Measurements from ENCODE around the gene LIPH. TPM values are rescaled to one million over a fixed set of nuclear protein-coding genes. Genes with fewer than 3 reads are reported as not detected.
A peak's percentile ranks its signal among the peaks of the same experiment; 100 is the strongest.
"Not testable (repeated sequence)": the region's sequence is repeated elsewhere in the genome, so short reads cannot be mapped to it uniquely, and the experiment has no call there.

Gene LIPH
- polyA plus RNA-seq (ENCODE audit: insufficient read length in 12 of 12) = 10 to 100 TPM in 1 of 12 donors, 1 to 10 TPM in 3, under 1 TPM in 7, not detected in 1; 0.10 to 11.9 (median 0.36) TPM
- long read RNA-seq, donor 1, full-length matches to known transcripts = 3 of 10 reads
- long read RNA-seq, donor 1, partial matches to known transcripts = 7 of 10 reads
- long read RNA-seq, donor 1, other reads (novel, unspliced or antisense) = 0 of 10 reads
- long read RNA-seq, donor 2 = 0 reads
- long read RNA-seq, donor 3 = 0 reads
- long read RNA-seq, donor 4 = 0 reads
- long read RNA-seq, donor 5 = 0 reads
- long read RNA-seq, donor 6 = 0 reads
- long read RNA-seq, donor 7 = 0 reads
- long read RNA-seq, donor 8 = 0 reads
- long read RNA-seq, donor 9 = 0 reads
- long read RNA-seq, donor 10 = 0 reads
- long read RNA-seq, donor 11 = 0 reads

DNA sequence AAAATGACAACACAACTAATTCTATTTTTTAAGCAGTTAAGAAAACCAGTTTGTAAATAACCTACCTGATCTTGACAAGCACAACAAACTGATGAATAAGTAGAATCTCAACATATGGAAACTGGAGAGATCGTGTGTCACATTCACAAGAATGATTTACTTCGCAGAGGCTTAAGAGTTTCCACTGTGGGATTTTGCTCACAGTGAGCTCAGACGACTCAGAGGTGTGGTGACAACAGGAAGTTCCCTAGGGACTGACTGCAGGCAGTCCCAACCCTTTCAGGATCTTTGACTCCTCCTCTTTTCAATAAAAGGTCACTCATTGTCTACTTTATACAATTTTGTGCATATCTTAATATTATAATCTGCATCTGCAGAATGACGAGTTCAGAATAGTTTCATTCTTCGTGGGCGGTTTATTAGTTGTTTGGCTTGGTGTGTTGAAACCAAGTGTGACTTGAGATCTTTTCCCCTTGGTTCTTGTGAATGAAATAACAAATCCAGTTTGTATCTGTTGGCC is at the start of gene LIPH:
Gene LIPH, minus strand, starts transcription at position 231 of the 520 bp plus-strand sequence. Its CDS starts 117 bp downstream, at position 114.
- no peak for DNase-seq

DNA sequence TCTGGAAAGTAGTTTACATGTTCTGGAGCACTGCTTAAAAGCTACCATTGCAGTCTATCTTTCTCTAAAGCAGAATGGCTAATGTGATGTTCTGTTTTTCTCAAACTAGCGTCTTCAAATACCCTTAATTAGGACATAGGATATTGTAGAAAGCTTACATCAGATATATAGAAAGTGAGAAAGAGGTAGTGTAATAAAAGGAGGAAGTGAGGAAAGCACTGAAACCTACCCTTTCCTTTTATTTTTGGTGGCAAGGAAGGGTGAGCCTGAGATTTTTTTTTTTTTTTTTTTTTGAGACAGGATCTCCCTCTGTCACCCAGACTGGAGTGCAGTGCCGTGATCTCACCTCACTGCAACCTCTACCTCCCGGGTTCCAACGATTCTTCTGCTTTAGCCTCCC is 43.1 kb upstream of the LIPH start:
- DNase-seq = no peak

DNA sequence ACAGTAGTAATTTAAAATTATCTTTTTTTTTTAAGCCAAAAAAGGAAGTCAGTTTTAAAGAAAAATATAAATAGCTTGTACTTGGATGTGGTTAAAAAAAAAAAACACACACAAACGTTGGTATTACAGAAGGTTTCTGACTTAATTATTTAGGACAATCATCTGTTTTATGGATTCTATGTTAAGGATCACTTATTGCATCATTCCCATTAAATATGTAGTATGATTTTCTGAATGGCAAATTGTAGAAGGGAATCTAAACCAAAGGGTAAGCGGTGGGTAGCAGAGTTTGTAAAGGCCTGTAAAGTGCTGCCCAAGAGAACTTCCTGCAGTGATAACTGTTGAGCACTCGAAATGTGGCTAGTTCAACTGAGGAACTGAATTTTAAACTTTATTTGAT is 41.7 kb upstream of the LIPH start:
- no peak for DNase-seq

GRCh38 chr3:185586686-185587039 is 34.3 kb upstream of the LIPH start:
- no peak for DNase-seq

DNA sequence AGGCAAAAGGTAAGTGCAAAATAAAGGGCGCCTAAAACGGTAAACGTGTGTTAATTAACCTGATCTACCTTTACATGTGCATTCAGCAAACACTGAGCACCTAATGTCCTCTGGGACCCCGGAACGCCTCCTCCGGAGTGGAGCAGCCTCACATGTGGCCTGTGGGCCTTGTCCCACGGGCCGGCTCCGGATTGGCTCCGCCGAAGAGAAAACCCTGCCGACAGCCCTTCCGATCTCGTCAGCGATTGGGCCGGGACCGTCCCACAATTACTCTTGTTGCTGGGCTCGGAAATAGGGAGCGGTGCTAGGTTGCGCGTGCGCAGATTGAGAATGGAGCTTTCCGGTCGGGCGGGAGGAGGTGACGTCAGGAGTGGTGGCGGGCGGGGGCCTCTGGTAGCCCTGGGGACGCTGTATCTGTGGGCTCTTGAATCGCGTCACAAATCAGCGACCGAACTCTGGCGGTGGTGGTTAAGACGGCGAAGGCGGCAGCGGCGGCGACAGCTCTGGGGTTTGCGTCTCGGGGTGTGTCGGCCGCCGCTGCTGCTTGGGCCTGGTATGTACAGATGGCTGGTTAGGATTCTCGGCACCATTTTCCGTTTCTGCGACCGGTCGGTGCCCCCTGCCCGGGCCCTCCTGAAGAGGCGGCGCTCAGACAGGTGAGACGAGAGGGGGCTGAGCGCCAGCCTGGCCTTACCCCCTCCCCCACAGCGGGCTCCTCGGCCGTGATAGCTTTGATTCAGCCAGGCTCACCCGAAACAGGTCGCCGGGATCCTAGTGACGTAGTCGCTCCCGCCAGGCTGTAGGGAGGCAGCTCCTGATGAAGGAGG is 33.7 kb upstream of the LIPH start, which contains the start of gene SENP2:
Gene SENP2, plus strand, starts transcription at position 437 of the 827 bp plus-strand sequence. Its CDS starts 119 bp downstream, at position 556.
- DNase-seq = peak; percentile 100

GRCh38 chr3:185585518-185585858 is 33.1 kb upstream of the LIPH start:
- peak; percentile 17 for DNase-seq

DNA sequence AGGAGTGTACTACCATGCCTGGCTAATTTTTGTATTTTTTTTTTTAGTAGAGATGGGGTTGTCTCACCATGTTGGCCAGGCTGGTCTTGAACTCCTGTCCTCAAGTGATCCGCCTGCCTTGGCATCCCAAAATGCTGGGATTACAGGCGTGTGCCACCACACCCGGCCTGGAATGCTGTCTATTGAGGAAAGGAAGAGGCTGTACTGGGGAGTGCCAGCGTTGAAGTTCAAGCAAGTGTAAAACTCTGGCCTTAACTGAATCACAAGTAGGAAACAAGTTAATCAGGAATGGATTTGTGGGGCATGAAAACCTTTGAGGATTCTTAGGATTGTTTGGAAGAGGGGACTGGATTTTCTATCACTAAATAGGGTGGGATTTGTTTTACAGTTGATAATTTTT is 32.3 kb upstream of the LIPH start:
- no peak for DNase-seq

DNA sequence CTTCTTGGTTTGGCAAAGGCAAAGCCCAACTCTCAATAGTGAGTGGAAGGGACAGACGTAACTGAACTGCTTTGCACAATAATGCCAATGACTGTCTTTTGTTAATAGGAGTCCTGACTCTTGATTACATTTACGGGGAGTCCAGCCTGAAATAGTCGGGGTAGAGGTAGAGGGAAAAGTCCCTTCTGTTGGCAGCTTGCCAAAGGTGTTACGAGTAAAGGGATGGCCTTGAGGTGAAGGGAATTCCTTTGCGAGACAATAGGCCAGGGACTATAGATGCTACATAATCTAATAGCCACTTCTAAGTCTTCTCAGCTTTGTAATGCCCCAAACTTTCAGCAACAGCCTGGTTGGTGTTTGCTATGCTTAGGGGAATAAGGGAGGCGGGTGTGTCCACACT is 31.5 kb upstream of the LIPH start:
- DNase-seq = no peak

DNA sequence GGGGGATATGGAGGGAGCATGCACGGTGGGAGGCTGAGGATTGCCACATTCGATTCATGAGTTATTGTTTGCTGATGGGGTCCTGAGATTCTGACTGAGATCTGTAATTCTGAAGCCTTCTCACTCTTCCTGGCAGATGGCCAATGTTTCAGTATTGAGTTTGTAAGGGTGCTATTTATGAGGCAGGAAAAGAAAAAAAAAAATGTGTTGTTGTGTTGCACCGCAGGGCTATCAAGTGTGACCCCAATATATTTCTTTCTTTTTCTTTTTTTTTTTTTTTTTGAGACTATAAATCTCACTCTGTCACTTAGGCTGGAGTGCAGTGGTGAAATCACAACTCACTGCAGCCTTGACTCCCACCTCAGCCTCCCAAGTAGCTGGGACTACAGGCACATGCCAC is 30.5 kb upstream of the LIPH start:
- no peak for DNase-seq

DNA sequence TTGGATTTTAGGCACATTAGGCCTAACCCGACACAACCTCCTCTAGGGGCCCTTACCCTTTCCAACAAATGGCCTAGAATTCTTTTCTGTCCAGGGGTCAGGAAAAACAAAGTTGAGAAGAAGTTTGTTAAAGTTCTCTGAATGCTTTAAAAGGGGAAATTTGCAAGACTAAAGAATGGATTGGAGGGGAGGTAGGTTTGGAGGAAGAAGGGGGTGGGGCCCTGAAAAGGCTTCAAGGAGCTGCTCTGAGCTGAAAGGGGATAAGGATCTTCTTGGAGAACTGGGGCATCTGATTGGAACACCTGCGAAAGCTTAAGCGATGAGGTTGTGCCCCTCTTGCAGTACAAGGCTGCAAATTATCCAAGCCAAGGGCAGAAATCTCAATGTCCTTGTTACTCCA is 29.8 kb upstream of the LIPH start:
- no peak for DNase-seq

DNA sequence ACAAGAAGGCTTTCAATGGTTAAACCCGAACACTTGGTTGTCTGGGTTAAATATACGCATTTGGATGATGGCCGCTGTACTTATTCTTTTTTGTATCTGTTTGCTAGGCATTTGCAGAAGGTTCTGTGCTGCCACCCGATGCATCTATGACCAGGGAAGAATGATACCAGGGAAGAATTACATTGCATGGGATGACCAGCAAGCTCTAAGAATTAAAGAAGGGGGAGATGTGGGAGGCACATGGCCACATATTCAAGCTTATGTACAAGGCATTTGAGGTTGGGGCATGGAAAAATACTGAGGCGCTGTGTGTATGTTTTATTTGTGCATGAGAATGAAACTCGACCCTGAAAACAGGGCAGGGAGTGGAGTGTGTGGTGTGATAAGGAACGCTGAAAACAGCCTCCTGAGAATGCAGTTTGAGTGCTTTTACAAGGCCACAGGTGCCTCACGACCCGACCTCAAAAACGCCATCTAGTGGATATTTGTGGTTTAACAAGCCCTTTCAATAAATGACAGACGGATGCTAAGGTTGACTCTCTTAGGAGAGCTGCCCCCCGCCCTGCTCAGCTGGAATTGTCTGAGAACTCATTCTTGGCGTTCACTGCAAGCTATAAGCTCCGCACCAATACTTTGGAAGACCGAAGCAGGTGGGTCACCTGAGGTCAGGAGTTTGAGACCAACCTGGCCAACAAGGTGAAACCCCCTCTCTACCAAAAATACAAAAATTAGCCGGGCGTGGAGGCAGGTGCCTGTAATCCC is 22.9 kb upstream of the LIPH start:
- DNase-seq = peak; percentile 29

GRCh38 chr3:185572183-185572582 is 19.8 kb upstream of the LIPH start:
- DNase-seq = no peak

GRCh38 chr3:185561958-185562357 is 9.6 kb upstream of the LIPH start:
- DNase-seq = no peak

DNA sequence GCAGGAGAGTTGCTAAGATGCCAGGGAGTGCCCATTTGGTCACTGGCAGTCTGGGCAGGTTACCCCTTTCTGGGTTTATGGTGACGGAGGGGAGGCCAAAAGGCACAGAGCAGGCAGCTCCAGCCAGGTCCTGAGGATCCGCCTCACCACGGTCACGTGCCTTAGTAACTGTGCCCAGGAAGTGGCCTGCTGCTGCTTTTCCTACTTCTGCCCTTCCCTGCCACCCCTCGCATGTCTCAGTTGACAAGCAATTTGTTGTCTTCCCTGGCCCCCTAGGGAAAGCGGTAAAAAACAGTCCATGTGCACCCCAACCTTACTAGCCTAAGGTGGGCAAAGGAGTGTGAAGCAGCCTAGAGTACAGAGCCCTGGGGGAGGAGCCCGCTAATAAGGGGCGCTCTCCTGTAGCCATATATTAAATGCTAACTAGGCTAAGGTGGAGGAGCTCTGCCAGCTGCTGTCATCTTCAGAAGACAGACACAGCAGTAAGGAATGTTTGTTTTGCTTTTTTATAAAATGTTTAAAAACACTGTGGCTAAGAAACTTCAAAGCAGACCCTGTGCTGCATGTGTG is 9.1 kb upstream of the LIPH start:
- no peak for DNase-seq

DNA sequence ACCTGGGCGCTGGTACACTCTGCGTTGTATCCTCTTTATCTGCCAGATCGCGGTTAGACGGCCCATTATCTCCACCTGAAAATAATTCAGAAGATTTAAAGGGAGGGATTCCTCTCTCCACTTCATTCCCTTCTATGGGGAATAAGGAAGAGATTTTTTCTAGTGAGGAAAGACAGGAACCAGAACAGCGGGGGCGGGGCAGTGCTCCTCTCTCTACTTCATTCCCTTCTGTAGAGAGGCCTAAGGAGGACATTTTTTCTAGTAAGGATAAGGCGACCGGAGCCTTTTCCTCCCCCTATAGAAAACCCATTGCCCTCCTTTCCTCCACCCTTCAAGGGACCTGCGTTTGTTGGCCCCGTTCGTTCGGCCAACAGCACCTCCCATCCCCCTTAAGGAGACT is 8.3 kb upstream of the LIPH start:
- DNase-seq = no peak

DNA sequence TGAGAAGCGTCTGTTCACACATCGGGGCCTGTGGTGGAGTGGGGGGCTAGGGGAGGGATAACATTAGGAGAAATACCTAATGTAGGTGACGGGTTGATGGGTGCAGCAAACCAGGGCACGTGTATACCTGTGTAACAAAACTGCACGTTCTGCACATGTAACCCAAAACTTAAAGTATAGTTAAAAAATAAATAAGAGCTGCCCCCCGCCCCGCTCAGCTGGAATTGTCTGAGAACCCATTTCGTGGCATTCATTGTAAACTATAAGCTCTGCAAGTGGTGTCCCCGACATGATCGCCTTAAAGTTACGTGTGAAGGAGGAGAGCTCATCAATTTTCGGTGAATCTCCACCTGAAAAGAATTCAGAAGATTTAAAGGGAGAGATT is 7.3 kb upstream of the LIPH start:
- DNase-seq = no peak

DNA sequence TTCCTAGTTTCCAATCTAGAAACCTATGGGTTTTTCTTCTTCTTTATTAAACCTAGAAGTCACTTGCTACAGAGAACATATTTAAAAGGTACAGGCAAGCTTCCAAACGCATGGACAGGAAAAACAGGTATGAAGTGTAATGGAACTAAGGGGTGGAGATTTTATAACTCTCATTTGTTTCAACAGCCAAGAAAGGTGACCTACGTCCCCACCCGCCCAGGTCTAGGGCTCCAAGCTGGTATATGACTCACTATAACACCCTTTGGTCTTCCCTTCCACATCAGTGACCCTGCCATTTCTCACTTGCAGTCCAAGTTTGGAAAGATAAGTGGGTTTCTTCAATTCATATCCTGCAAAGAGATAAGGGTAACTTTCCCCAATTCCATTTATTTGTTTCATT is 6.0 kb upstream of the LIPH start:
- DNase-seq = no peak

GRCh38 chr3:185556640-185557039 is 4.3 kb upstream of the LIPH start:
- DNase-seq = not testable (repeated sequence)

DNA sequence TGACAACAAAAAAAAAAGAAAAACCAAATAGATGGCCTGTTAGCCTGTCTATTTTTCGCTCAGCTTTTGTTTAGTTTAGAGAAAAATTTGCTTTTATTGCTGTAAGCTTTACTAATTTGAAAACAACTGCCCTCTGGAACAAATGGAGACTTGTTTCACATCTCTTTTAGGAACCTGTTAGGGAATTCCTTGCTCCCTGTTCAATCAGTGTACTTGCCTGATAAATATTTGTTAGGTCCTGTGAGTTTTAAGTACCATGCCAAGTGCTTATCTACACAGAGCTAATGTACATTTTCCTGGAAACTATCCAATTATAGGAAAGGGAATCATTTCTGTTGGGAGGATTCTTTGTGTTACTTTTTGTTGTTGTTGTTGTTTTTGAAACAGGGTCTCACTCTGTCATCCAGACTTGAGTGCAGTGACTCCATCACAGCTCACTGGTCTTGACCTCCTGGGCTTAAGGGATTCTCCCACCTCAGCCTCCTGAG is 3.5 kb upstream of the LIPH start:
- no peak for DNase-seq

- DNase-seq = no peak
Measured at GRCh38 chr3:185555101-185555501, 2.7 kb upstream of the LIPH start.

- no peak for DNase-seq
Measured at GRCh38 chr3:185549651-185550111, 2.7 kb downstream of the LIPH start.

DNA sequence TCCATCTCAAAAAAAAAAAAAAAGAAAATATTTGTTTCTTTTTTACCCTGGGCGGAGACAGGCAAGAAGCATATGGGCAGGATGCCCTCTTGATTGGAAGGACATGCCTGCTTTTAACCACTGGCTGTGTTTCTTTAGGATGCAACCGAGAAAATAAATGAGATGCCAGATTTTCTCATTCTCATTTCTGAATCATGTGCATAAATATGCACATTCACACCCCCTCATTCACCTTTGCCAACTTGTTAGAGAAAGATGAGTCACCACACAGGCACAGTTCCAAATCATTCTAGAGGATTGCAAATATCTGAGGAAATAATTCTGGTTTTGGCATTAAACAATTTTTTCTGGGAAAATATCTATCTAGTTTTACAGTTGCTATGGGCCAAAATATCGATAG is 3.3 kb downstream of the LIPH start:
- DNase-seq = peak; percentile 81
